IPS-NIHi11 (cell line): ENCODE results near the gene BABAM2.
"Not testable (repeated sequence)": the region's sequence is repeated elsewhere in the genome, so short reads cannot be mapped to it uniquely, and the experiment has no call there.

ENCODE experiments used
- DNase-seq: peaks from one replicate; pipeline ENCODE4 v3.0.0; 2012; ENCODE audit warnings: mixed read lengths, low spot score

Gene BABAM2

DNA sequence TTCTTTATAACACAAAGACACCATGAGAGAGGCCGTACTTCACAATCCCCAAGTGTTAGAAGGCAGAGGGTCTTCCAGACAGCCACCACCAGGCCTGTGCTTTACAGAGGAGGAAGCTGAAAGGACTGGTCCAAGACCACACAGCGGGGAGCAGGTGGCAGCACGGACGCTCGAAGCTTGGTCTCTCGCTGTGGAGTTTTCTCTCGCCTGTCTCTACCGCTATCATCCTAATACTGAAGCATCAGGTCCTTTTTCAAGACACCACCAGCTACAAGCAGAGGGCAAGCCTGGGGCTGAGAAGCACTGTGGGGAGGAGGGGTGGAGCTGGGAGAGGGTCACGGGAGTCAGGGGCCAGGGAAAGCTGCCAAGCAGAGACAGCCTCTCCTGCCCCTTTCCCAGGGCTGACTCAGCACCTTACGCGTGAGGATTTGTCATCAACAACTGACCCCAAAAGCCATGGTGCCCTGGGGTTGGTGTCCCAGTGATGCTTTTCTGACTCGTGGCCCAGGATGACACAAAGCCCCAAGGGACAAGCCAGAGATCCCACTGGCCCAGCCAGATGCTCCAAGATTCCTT is 470.3 kb downstream of the BABAM2 start:
- DNase-seq: no peak

DNA sequence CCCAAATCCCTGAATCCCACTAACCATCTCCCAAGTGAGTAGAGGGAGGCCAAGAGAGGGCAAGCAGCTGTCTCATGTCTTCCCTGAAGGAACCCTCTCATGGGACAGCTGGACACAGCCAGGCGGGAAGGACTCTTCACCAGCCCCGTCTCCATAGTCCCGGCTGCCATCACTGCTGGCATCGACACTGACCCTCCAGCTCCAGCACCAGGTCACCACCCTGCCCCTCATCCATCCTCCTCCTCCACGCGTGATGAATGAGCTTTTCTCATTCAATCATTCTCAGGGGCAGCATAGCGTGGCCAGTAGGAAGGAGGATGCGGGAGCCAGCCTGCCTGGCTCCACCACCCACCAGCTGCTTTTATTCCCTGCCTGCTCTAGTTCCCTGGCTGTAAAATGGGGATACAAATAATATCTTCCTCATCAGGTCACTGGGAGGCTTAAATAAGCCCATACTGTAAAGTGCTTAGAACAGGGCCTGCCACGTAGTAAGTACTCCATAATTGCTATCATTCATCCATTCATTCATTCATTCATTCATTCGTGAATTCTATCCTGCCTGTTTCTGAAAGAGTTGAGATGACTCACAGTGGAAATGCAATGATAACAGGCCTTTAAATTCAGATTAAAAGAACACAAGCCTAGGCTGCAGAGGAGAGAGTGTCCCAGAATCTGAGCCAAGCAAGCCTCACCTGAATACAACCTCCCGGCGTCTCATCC is 471.6 kb downstream of the BABAM2 start:
- no peak for DNase-seq

DNA sequence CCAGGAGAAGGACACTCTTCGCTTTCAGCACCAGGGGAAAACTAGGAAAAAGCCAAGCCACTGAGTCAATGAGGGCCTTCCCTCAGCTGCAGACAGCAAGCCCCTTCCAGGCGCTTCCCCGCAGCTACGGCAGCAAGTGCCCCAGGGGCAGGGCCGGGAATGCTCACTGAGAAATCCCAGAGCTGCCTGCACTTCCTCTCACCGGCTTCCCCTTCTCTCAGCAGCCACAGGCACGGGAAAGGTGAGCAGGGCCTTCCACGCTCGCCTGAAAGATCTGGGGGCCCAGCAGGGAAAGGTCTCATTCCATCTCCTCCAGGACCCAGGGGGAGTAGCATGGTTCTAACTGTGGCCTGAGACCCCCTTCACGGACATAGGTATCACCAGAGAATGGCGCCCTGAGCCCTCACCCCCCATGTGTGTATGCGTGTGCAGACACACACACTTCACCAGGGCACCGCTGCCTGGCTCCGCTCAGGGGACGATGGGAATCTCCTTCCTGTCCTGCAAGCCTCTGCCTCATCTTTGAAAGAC is 472.5 kb downstream of the BABAM2 start:
- no peak for DNase-seq

DNA sequence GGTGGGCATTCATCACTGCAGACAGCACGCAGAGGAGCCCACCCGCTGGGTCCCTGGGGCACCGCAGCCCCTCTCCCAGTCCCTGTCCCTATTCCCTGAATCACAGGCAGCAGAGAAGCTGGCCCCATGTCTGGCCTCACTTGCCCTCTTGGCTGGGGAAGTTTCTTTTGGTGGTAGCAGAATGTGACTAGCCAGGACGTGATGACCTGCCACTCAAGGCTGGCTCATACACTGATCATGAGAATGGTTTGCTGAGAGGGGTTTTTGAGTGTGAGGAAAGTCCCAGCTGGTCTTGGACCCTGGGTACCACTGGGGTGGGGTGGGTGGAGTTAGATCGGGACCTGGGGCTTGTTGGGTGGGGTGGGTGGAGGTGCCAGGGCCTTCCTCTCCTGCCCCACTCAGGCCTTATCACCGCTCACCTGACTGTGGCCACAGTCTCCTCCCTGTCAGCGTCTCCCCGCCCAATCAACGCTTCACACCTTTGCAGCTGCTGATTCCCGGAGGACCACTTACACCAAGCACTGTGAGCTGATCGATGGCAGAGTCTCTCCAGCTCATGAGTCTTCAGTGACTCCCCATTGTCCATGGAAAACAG is 473.3 kb downstream of the BABAM2 start:
- no peak for DNase-seq

DNA sequence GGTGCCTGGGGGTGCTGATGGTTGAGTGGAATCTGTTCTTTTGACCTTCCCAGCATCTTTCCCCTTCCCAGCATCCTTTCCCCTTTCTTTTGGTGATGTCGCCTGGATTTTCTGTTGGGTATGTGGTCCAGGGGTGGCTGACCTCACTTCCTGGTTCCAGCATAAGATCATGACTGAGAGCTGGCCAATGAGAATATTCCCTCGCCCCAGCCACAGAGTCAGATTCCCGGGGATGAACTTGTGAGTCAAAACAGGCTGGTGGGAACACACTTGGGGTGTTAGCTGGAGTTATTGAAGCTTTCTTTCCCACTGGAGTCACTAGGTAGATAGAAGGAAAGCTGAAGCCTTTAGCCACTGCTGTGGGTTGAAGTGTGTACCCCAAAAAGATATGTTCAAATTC is 474.1 kb downstream of the BABAM2 start:
- DNase-seq: no peak

DNA sequence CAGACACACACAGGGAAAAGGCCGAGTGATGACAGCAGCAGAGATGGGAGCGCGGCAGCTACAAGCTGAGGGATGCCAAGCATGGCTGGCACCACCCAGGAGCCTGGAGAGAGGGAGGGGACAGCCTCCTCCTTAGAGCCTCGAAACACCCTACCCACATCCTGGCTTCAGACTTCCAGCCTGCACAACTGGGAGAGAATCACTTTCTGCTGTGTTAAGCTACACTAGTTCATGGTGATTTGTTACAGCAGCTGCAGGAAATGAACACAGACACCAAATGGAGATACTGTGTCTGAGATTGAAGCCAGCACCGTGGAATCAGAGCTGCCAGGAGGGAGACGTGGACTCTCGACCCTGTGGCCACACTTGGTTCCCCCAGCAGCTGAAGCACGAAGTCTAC is 474.6 kb downstream of the BABAM2 start:
- DNase-seq: no peak

DNA sequence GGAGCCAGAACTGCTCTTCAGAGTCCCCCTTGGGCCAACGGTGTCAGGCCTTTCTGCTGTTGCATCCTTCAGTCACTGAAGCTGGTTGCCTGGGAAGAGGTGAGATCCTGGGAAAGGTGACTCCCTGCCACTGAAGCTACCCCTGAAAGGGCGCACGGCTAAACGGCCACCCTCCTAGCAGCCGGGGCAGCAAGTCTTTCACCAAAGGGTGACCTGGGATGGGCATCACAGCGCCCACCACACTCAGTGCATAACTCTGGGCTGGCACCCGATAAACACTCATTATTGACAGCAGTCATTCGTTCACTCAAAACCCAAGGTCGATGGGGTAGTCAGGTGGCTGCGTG is 475.6 kb downstream of the BABAM2 start:
- DNase-seq: no peak

DNA sequence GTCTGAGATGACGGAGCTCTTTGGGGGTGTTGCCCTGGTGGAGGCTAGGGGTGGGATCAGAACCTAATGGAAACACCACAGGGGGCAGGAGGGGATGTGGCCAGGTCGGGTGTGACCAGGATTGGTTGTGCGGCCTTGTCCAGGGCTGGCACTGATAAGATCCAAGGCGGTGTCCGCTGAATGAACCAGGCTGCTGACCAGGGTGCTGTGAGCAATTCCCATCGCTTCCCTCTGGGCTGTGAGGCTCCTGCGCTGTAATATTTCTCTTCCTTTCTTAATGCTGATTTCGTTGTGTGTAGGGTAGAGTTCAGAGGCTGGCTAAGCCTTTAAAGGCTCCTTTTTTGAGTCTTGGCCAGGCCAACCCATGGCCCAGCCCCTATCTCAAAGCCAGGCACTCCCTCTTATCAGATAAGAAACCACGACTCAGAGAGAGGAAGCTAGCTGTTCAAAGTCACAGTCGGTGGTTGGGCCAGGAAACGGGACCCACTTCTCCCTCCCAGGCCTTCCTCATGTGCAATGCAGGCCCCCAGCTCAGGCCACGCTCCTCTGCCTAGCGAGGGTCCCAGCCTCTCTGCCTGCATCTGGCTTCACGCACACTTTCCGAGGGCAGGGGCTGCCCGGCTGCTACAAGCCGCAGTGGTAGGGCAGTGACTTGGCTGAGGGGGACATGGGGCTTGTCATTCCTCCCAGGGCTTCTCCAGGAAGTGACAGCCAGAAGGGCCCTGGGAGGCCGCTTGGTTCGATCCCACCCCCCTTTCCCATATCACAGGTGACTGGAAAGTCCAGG is 476.2 kb downstream of the BABAM2 start:
- no peak for DNase-seq

DNA sequence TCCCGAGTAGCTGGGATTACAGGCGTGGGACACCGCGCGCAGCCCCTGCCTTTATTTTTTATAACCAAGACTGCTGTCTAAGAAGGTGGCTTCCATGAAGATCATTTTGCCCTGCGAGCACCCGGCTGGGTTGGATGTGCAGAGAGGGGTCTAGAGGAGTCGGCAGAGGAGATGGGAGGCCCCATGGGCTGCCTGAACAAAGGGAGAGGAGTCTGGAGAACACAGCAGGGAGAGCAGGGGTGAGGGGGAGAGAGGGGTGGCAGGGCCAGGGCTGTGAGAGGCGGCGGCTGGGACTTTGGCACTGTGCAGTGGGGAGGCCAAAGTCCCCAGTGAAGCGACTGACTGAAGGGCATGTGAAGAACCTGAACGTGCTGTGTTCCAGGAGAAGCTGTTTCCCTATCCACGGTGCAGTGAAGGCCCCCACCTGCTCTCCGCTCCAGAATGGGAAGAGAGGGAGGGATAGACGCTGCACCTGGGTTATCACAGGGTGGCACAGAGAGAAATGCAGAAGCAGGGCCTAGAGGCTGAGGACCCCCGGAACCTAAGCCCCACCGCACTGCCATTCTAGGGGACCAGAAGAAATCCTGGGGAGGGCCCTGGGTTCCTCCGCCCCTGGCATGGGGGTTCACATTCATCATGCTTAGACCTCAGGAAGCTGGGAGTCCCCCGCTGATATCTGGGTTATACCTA is 477.3 kb downstream of the BABAM2 start:
- DNase-seq: no peak

DNA sequence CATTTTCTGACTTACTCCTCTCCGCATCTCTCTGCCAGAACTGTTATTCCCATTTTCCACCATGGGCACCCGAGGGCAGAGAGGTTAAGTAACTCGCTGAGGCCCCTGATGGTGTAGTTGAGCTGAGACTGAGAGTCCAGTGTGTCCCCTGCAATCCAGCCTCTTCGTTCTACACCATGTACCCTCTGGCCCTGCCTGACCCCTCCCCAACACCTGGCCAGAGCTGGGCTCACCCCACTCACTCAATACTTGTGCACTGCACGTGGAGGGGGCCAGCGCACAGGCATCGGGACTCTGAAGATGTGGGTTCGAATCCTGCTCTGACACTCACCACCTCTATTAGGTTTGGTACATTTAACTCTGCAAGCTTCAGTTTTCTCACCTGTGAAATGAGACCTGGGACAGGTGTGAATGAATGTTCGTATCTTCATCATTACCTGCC is 477.8 kb downstream of the BABAM2 start:
- DNase-seq: no peak

DNA sequence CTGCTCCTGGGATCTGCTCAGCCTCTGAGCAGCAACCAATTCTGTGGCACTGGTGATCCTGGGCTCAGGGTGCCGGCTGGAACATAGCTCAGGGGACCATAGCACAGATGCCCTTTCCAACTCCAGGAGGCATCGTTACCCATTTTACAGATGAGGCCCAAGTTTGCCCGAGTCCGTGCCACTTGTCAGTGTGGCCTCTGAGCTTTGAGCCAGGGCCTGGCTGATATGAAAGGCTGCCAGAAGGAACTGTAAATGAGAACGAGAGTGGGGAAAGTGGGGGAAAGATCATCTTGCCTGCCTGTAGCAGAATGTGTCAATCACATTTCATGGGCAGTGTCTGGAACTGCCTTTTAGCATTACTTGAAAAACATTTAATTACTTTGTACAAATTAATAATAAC is 478.8 kb downstream of the BABAM2 start:
- DNase-seq: no peak

DNA sequence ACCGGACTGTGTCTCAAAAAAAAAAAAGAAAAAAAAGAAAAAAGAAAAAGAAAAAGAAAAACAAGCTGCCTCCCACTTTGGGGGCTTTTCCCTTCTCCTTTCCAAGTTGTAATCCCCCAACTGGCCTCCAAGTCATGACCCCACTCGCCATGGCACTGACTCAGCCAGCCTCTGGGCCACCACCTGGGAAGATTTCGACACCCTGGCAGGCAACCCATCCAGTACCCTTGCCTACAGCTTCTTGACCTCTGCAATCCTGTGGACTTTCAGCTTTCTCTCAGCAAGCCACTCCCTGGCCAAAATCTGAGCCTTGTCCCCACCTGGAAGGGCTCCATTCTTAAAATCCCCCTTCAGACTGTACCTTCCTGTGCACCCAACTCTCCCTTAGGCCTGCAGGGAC is 479.8 kb downstream of the BABAM2 start:
- no peak for DNase-seq

DNA sequence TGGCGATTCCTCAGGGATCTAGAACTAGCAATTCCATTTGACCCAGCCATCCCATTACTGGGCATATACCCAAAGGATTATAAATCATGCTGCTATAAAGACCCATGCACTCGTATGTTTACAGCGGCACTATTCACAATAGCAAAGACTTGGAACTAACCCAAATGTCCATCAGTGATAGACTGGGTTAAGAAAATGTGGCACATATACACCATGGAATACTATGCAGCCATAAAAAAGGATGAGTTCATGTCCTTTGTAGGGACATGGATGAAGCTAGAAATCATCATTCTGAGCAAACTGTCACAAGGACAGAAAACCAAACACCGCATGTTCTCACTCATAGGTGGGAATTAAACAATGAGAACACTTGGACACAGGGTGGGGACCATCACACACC is 481.2 kb downstream of the BABAM2 start:
- not testable (repeated sequence) for DNase-seq

DNA sequence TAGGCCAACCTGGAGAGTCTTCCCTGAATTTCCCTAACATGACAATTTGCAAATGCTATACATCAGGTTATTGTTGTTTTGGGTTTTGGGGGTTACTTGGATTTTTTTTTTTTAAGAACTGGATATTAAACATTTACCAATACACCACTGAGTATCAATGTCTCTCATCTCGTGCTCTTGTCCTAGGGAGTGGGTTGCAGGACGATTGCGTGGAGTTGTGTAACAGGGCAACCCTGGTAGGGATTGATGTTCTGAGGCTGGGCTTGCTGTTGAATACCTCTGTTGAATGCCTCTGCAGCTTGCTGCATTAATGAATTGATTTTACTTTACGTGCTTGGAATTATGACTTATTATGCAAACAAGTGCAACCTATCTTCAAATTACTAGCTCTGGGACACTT is 483.3 kb downstream of the BABAM2 start:
- no peak for DNase-seq

DNA sequence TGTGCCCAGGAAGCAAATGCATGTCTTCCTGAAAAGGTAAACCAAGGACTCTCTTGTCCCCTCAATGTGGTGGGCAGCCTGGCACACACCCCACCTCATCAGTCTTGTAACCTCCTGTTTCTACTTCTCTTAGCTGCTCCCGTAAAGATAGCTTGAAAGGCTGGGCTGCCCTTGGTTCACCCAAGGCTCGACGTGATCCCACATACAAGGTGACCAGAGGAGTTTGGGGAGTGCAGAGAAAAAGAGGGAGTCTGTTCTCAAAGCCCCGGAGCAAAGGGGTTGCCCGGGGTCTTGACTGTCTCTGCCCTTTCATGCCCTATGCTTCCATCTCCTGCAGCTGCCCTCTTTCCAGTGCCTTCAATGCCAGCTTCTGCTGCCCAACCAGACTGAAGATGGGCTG is 483.8 kb downstream of the BABAM2 start:
- DNase-seq: no peak

DNA sequence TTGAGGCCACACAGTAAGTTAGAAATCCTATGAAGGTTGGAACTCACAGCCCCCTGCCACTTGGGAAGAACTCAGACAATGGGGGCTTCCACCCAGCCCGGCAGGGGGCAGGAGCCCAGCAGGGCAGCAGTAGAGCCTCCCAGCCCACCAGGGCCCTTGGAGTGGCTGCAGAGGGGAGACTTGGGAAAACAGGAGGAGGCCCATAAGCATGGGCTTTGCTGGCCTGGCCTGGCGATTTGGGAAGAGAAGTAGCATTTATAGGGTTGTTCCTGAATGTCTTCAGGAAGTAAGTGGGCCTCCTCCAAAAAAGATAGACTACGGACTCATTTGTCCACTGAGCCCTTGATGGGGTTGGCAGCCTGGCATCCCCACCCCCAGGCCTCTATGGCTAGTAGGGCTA is 484.7 kb downstream of the BABAM2 start:
- DNase-seq: no peak

DNA sequence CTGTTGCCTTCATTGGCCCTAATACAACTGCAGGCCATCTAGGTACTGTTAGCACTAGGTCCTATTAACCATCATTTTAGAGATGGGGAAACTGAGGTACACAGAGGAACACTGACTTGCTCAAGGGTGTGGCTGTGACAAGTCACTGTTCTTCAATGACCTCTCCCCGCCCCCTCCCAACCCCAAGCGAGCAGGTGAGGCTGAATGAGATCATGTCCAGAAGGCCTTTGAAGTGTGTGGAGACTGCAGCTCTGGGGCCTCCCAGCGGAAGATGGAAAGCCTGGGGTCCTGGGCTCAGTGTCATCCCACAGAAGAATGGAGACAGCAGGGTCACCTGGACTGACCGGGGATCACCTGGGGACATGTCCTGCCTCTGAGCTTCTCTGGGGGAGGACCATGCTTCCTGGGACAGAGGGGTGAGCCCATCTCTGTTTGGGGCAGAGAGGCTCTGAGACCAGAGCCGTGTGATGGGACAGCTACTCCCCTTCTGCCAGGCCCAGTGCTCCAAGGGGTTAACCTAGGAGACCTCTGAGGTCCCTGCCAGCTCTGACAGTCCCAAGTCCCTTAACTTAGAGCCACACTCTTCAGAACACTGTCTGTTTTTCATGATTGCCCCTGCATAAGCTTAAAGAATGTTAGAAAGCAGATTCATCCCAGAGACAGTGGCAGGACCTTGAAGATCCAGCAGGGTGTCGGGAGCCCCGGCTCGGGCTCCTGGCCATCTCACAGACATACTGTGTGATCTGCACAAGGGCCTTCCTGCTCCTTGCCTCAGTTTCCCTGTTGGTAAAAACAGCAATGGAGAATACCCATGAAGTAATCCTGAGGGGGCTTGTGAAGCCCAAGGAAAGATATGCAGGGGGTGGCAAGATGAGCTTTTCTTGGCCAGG is 485.5 kb downstream of the BABAM2 start:
- DNase-seq: no peak

DNA sequence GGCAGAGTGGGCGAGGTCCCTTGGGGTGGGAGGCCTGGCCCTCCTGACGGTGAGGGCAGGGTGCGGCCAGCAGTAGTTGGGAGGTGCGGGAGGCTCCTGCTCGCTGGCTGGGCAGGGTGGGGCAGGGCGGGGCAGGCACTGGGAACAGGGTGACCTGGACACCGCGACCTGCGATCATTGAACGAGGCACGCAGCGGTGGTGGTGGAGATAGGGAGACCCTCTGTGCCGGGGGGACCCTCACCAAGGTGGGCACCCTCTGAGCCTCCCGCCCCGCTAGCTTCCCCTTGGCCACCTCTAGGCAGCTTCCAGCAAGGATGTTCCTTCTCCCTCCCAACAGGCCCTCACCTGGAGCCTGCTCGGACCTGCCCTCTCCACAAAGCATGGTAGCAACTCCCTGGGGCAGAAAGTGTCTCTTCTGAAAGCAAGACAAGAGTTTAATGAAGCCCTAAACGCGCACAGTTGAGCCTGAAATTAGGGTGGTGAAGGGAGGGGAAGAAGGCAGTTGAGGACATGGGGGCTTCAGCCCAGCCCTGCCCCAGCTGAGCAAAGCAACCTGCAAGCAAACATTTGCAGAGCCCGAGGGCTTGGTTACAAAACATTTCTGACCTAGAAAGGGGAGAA is 486.8 kb downstream of the BABAM2 start:
- DNase-seq: no peak

DNA sequence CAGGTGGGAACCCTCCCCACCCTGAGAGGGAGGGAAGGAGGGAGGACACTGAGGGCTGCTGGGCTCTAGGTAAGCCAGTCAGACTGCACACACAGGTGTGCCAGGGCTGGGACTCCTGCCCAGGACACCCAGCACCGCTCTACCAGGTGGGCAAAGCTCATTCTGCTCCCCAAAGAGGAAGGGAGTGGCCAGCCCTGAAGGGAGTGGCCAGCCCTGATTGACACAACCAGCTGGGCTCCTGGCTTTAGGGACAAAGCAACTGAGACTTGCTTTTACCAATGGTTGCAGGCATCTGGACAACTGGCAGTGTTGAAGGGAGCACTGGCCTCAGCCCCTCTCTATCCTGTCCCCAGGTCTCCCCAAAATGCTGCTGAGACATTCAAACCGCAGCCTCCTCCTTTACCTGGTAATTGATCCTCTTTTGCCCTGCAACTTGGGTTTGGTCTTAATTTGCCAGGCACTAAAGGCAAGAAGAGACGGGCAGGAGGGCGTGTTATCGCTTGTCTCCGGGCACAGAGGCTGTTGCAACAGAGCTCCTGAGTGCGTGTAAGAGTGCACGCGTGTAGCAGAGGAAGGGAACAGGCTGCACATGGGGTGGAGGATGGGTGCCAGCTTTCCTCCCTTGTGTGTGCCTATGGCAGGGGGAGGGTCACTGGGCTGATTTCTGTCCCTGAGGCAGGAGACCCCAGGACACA is 487.6 kb downstream of the BABAM2 start:
- no peak for DNase-seq
